SK-N-SH treated with all-trans-retinoic acid at 6 μM for 48 hours (cell line): Measurements from ENCODE around the gene ALPL.

ENCODE experiments used
- ATAC-seq: fragments of 200-7000 bp; cut with Tn5 transposase; 3 replicates; pipeline ENCODE4 v1.9.1; 2020; ENCODE audit warnings: mild to moderate bottlenecking, moderate library complexity
- ARNTL ChIP-seq: fragments of 450-650 bp; formaldehyde crosslinking; IDR thresholded peaks from 2 replicates; pipeline ENCODE4 v1.5.0; 2020; ENCODE audit warnings: low read depth, mild to moderate bottlenecking, moderate library complexity, borderline replicate concordance
- BACH2 ChIP-seq: fragments of 250-450 bp; sonication (Bioruptor Pico); IDR thresholded peaks from 2 replicates; pipeline ENCODE4 v1.9.0; 2021; ENCODE audit warnings: mild to moderate bottlenecking, borderline replicate concordance
- CSDC2 ChIP-seq: fragments of 250-450 bp; sonication (Bioruptor Pico); IDR thresholded peaks from 2 replicates; pipeline ENCODE4 v1.5.0; 2020; ENCODE audit warnings: mild to moderate bottlenecking, moderate library complexity
- CSRNP3 ChIP-seq: fragments of 250-450 bp; sonication (Bioruptor Pico); IDR thresholded peaks from 2 replicates; pipeline ENCODE4 v1.5.1; 2021; ENCODE audit warnings: mild to moderate bottlenecking, moderate library complexity
- ESRRG ChIP-seq: fragments of 250-450 bp; sonication (Bioruptor Pico); IDR thresholded peaks from 2 replicates; pipeline ENCODE4 v1.6.1; 2021; ENCODE audit warnings: mild to moderate bottlenecking
- GLIS3 ChIP-seq: fragments of 250-450 bp; sonication (Bioruptor Pico); IDR thresholded peaks from 2 replicates; pipeline ENCODE4 v1.5.0; 2020; ENCODE audit warnings: mild to moderate bottlenecking, moderate library complexity
- ISL1 ChIP-seq: fragments of 250-450 bp; sonication (Bioruptor Pico); IDR thresholded peaks from 2 replicates; pipeline ENCODE4 v2.1.2; 2022; ENCODE audit warnings: mild to moderate bottlenecking, moderate library complexity
- OSR1 ChIP-seq: fragments of 250-450 bp; sonication (Bioruptor Pico); IDR thresholded peaks from 2 replicates; pipeline ENCODE4 v1.8.0; 2022; ENCODE audit warnings: moderate library complexity, mild to moderate bottlenecking, inconsistent platforms
- PATZ1 ChIP-seq: fragments of 250-450 bp; sonication (Bioruptor Pico); IDR thresholded peaks from 2 replicates; pipeline ENCODE4 v1.8.0; 2020; ENCODE audit warnings: mild to moderate bottlenecking, moderate library complexity, borderline replicate concordance
- PPARA ChIP-seq: fragments of 250-450 bp; sonication (Bioruptor Pico); IDR thresholded peaks from 2 replicates; pipeline ENCODE4 v1.5.0; 2020; ENCODE audit warnings: mild to moderate bottlenecking, borderline replicate concordance
- RARB ChIP-seq: fragments of 250-450 bp; sonication (Bioruptor Pico); IDR thresholded peaks from 2 replicates; pipeline ENCODE4 v1.8.0; 2021; ENCODE audit warnings: mild to moderate bottlenecking, moderate library complexity
- SNAI2 ChIP-seq: fragments of 250-450 bp; sonication (Bioruptor Pico); IDR thresholded peaks from 2 replicates; pipeline ENCODE4 v1.5.0; 2020; ENCODE audit warnings: mild to moderate bottlenecking, moderate library complexity
- TCF4 ChIP-seq: fragments of 250-450 bp; sonication (Bioruptor Pico); IDR thresholded peaks from 2 replicates; pipeline ENCODE4 v1.8.0; 2021; ENCODE audit warnings: mild to moderate bottlenecking, moderate library complexity, borderline replicate concordance
- TOX ChIP-seq: fragments of 250-450 bp; sonication (Bioruptor Pico); IDR thresholded peaks from 2 replicates; pipeline ENCODE4 v1.8.0; 2021; ENCODE audit warnings: mild to moderate bottlenecking, moderate library complexity, borderline replicate concordance
- ZC3H10 ChIP-seq: fragments of 250-450 bp; sonication (Bioruptor Pico); IDR thresholded peaks from 2 replicates; pipeline ENCODE4 v1.5.1; 2021; ENCODE audit warnings: mild to moderate bottlenecking, moderate library complexity
- ZFP3 ChIP-seq: fragments of 250-450 bp; sonication (Bioruptor Pico); IDR thresholded peaks from 2 replicates; pipeline ENCODE4 v1.5.0; 2020; ENCODE audit warnings: mild to moderate bottlenecking, moderate library complexity
- ZFP30 ChIP-seq: fragments of 450-650 bp; formaldehyde crosslinking; IDR thresholded peaks from 2 replicates; pipeline ENCODE4 v1.5.0; 2022; ENCODE audit warnings: mild to moderate bottlenecking, moderate library complexity
- ZNF565 ChIP-seq: fragments of 450-650 bp; formaldehyde crosslinking; conservative IDR thresholded peaks from 2 replicates; pipeline ENCODE4 v1.5.0; 2020; ENCODE audit warnings: low read depth, mild to moderate bottlenecking, moderate library complexity
- ZNF70 ChIP-seq: fragments of 450-650 bp; formaldehyde crosslinking; IDR thresholded peaks from 2 replicates; pipeline ENCODE4 v1.5.0; 2020; ENCODE audit warnings: mild to moderate bottlenecking, moderate library complexity
- ZNF8 ChIP-seq: fragments of 450-650 bp; formaldehyde crosslinking; IDR thresholded peaks from 2 replicates; pipeline ENCODE4 v1.5.0; 2020; ENCODE audit warnings: mild to moderate bottlenecking, moderate library complexity
- TF ChIP-seq, protein P1 (sequence below): fragments of 250-450 bp; sonication (Bioruptor Pico); IDR thresholded peaks from 2 replicates; pipeline ENCODE4 v1.5.1; 2020; ENCODE audit warnings: low read depth, mild to moderate bottlenecking, moderate library complexity
- TF ChIP-seq, protein P2 (sequence below): fragments of 250-450 bp; sonication (Bioruptor Pico); IDR thresholded peaks from 2 replicates; pipeline ENCODE4 v1.5.0; 2020; ENCODE audit warnings: mild to moderate bottlenecking, moderate library complexity

Gene ALPL

GRCh38 chr1:21589618-21590017, 80.4 kb downstream of the ALPL start:
- no peak for ATAC-seq
- TF ChIP-seq ZNF565 (CRISPR knock-in tag) (no peak), SNAI2 (CRISPR knock-in tag) (no peak), CSDC2 (no peak), ZC3H10 (CRISPR knock-in tag) (no peak), ISL1 (CRISPR knock-in tag) (no peak), ZFP3 (no peak), TCF4 (CRISPR knock-in tag) (no peak), ESRRG (no peak), PPARA (CRISPR knock-in tag) (no peak), GLIS3 (CRISPR knock-in tag) (no peak)
- TF ChIP-seq, protein P1, sequence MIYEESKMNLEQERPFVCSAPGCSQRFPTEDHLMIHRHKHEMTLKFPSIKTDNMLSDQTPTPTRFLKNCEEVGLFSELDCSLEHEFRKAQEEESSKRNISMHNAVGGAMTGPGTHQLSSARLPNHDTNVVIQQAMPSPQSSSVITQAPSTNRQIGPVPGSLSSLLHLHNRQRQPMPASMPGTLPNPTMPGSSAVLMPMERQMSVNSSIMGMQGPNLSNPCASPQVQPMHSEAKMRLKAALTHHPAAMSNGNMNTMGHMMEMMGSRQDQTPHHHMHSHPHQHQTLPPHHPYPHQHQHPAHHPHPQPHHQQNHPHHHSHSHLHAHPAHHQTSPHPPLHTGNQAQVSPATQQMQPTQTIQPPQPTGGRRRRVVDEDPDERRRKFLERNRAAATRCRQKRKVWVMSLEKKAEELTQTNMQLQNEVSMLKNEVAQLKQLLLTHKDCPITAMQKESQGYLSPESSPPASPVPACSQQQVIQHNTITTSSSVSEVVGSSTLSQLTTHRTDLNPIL (CRISPR knock-in tag): no peak

- TF ChIP-seq, protein P2, sequence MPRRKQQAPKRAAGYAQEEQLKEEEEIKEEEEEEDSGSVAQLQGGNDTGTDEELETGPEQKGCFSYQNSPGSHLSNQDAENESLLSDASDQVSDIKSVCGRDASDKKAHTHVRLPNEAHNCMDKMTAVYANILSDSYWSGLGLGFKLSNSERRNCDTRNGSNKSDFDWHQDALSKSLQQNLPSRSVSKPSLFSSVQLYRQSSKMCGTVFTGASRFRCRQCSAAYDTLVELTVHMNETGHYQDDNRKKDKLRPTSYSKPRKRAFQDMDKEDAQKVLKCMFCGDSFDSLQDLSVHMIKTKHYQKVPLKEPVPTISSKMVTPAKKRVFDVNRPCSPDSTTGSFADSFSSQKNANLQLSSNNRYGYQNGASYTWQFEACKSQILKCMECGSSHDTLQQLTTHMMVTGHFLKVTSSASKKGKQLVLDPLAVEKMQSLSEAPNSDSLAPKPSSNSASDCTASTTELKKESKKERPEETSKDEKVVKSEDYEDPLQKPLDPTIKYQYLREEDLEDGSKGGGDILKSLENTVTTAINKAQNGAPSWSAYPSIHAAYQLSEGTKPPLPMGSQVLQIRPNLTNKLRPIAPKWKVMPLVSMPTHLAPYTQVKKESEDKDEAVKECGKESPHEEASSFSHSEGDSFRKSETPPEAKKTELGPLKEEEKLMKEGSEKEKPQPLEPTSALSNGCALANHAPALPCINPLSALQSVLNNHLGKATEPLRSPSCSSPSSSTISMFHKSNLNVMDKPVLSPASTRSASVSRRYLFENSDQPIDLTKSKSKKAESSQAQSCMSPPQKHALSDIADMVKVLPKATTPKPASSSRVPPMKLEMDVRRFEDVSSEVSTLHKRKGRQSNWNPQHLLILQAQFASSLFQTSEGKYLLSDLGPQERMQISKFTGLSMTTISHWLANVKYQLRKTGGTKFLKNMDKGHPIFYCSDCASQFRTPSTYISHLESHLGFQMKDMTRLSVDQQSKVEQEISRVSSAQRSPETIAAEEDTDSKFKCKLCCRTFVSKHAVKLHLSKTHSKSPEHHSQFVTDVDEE (CRISPR knock-in tag): no peak
- TF ChIP-seq ZNF565 (CRISPR knock-in tag): no peak
- no peak for TF ChIP-seq OSR1
- TF ChIP-seq ZC3H10 (CRISPR knock-in tag): no peak
- no peak for TF ChIP-seq PATZ1
- no peak for TF ChIP-seq CSDC2
- no peak for TF ChIP-seq ISL1 (CRISPR knock-in tag)
- no peak for TF ChIP-seq ARNTL (CRISPR knock-in tag)
- no peak for TF ChIP-seq GLIS3 (CRISPR knock-in tag)
- TF ChIP-seq ZFP30 (CRISPR knock-in tag): no peak
- TF ChIP-seq CSRNP3: no peak
- no peak for TF ChIP-seq ZNF8 (CRISPR knock-in tag)
- TF ChIP-seq BACH2: no peak
- TF ChIP-seq, protein P1 (CRISPR knock-in tag): no peak
- no peak for TF ChIP-seq RARB (CRISPR knock-in tag)
- TF ChIP-seq ZNF70 (CRISPR knock-in tag): no peak
- TF ChIP-seq ESRRG: no peak
- no peak for TF ChIP-seq PPARA (CRISPR knock-in tag)
- ATAC-seq: no peak; the same call in 2 of the 3 replicates
Observed at GRCh38 chr1:21590126-21590880, 81.1 kb downstream of the ALPL start.

DNA sequence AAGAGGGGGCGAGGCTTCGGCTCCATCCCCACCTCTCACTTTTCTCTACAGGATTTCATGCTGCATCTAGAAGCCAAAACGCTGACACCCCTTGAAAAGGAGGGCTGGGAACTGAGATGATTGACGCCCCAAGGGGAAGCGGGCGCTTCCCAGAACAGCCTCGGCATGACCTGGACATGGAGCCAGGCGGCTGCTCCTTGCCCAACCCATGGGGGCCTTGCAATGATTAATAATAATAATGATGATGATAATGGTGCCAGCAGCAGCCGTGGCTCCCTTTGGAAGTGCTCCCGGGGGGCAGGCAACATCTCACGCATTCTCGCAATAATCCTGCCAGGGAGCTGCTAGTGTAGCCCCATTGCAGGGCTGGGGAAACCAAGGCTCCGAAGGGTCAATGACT, 81.7 kb downstream of the ALPL start:
- ATAC-seq: no peak
- TF ChIP-seq CSRNP3 (no peak), RARB (CRISPR knock-in tag) (no peak), ISL1 (CRISPR knock-in tag) (no peak), TOX (CRISPR knock-in tag) (no peak), OSR1 (no peak), ZFP3 (no peak), ARNTL (CRISPR knock-in tag) (no peak), SNAI2 (CRISPR knock-in tag) (no peak), ZFP30 (CRISPR knock-in tag) (no peak)
- TF ChIP-seq, protein P1 (CRISPR knock-in tag): no peak
- TF ChIP-seq, protein P2 (CRISPR knock-in tag): no peak
